Natural killer cell (primary cell): ENCODE results near the gene TSPAN11. TPM values are rescaled to one million over a fixed set of nuclear protein-coding genes. Genes with fewer than 3 reads are reported as not detected.

ENCODE experiments used
- ATAC-seq, 3 donors: fragments of 150-1000 bp in 2 of 3; fragments of 200-7000 bp in 1 of 3; cut with Tn5 transposase; 1 replicate in 1 of 3; 2 replicates in 2 of 3; pipeline ENCODE4 v1.10.0; 2021; ENCODE audit warnings: mild to moderate bottlenecking in 2 of 3, moderate library complexity in 2 of 3
- DNase-seq, 2 donors: peaks; one replicate each; pipeline versions ENCODE4 v3.0.0 to v3.0.0-alpha.2; 2013 to 2021; ENCODE audit warnings: mixed read lengths in 1 of 2
- H3K27ac ChIP-seq: one replicate; pipeline ENCODE4 v1.5.1; 2013; ENCODE audit warnings: mild to moderate bottlenecking, low read length
- H3K27me3 ChIP-seq: one replicate; pipeline ENCODE4 v1.6.1; 2013; ENCODE audit warnings: low read length; ENCODE audit not compliant: control insufficient read depth, insufficient read depth
- H3K36me3 ChIP-seq: one replicate; pipeline ENCODE4 v1.6.1; 2013; ENCODE audit warnings: low read length; ENCODE audit not compliant: control insufficient read depth, insufficient read depth
- H3K4me1 ChIP-seq: one replicate; pipeline ENCODE4 v1.6.1; 2013; ENCODE audit warnings: low read length; ENCODE audit not compliant: control insufficient read depth, insufficient read depth
- H3K4me3 ChIP-seq: one replicate; pipeline ENCODE4 v1.5.1; 2013; ENCODE audit warnings: low read length
- H3K9me3 ChIP-seq: one replicate; pipeline ENCODE4 v1.6.1; 2013; ENCODE audit warnings: low read length; ENCODE audit not compliant: control insufficient read depth, insufficient read depth
- H3K27ac Mint-ChIP-seq, 2 donors: one replicate each; pipeline ENCODE4 v1.8.0; 2022; ENCODE audit warnings: mild to moderate bottlenecking in 2 of 2, mixed read lengths in 2 of 2, moderate library complexity in 1 of 2
- H3K27me3 Mint-ChIP-seq, 2 donors: one replicate each; pipeline ENCODE4 v1.8.0; 2022; ENCODE audit warnings: low read depth in 2 of 2, mixed read lengths in 2 of 2
- H3K36me3 Mint-ChIP-seq: one replicate; pipeline ENCODE4 v1.8.0; 2022; ENCODE audit warnings: mixed read lengths
- H3K4me1 Mint-ChIP-seq, 2 donors: one replicate each; pipeline ENCODE4 v1.8.0; 2022; ENCODE audit warnings: mixed read lengths in 2 of 2
- H3K4me3 Mint-ChIP-seq: one replicate; pipeline ENCODE4 v1.8.0; 2022; ENCODE audit warnings: mild to moderate bottlenecking, moderate library complexity, mixed read lengths
- H3K9me3 Mint-ChIP-seq, 2 donors: one replicate each; pipeline ENCODE4 v1.8.0; 2022; ENCODE audit warnings: mixed read lengths in 2 of 2
- CTCF ChIP-seq: fragments of 200-600 bp; IDR thresholded peaks from one replicate; pipeline ENCODE4 v1.8.0; 2022; ENCODE audit warnings: antibody characterized with exemption
- WGBS: methylation state at CpG from one replicate; pipeline ENCODE4 v1.1.7; 2013; ENCODE audit warnings: missing lambda C conversion rate; ENCODE audit not compliant: insufficient coverage; 5-methylcytosine and 5-hydroxymethylcytosine counted together
- intact Hi-C: fragments of 100-400 bp; cut with micrococcal nuclease; formaldehyde crosslinking; loops from one replicate; pipeline ENCODE4 v1.14.2; 2022
- total RNA-seq, 4 donors: library from RNA; stranded (reverse); fragments of 120-200 nt in 1 of 4; gene quantifications; one replicate each; pipeline versions ENCODE4 v1.2.3 to v1.2.4, GENCODE V29; 2013 to 2022

The TSPAN11 gene
- total RNA-seq, 3 donors from 2014 or later (not counting 1 experiment from before 2014, with no cell fraction given) = not detected

DNA sequence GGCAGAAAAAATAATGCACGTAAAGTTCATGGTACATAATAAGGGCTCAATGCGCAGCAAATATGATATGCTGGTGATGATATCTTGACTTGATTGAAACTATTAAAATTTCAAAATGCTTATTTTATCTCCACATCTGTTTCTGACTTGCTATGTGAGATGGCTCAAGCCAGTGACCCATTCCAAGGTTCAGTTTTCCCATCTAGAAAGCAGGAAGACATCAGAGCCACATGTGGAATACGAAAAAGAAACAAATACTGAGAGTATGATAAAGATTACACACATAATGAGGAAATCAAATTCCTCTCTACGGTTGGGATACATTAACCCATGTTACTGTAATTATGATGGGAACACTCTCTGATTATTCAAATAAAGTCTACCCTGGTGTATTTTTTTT is 24.0 kb upstream of the TSPAN11 start:
- DNase-seq = no peak
- intact Hi-C loops = no loop called here
- H3K36me3 ChIP-seq = no peaks in the 10 kb centered on the region
- Mint-ChIP-seq H3K9me3 (no peaks in the 10 kb centered on the region), H3K4me3 (no peak overlapping the region), H3K27ac (no peak overlapping the region), H3K4me1 (no peaks in the 10 kb centered on the region), H3K36me3 (no peaks in the 10 kb centered on the region), H3K27me3 (peaks cover 0 to 5% of the 10 kb centered on the region in 2 donors)
- H3K27ac ChIP-seq = no peak overlapping the region
- no peaks in the 10 kb centered on the region for H3K9me3 ChIP-seq
- WGBS = 68% methylated on average over 2 of the region's 4 CpGs
- no peaks in the 10 kb centered on the region for H3K27me3 ChIP-seq
- H3K4me3 ChIP-seq = no peak overlapping the region
- no peak for TF ChIP-seq CTCF
- ATAC-seq = no peak
- no peaks in the 10 kb centered on the region for H3K4me1 ChIP-seq

GRCh38 chr12:30905463-30906009 is 21.0 kb upstream of the TSPAN11 start:
- no peak for TF ChIP-seq CTCF
- Mint-ChIP-seq H3K9me3 (no peaks in the 10 kb centered on the region), H3K27me3 (peaks cover 4 to 9% of the 10 kb centered on the region in 2 donors), H3K4me3 (no peak overlapping the region), H3K4me1 (no peaks in the 10 kb centered on the region), H3K36me3 (no peaks in the 10 kb centered on the region), H3K27ac (no peak overlapping the region)
- no peaks in the 10 kb centered on the region for H3K36me3 ChIP-seq
- no peak overlapping the region for H3K27ac ChIP-seq
- H3K9me3 ChIP-seq = no peaks in the 10 kb centered on the region
- H3K4me1 ChIP-seq = no peaks in the 10 kb centered on the region
- 84% methylated on average over 6 of the region's 6 CpGs for WGBS
- no peak overlapping the region for H3K4me3 ChIP-seq
- intact Hi-C loops = no loop called here
- H3K27me3 ChIP-seq = no peaks in the 10 kb centered on the region
- ATAC-seq (no peak), DNase-seq (no peak)

GRCh38 chr12:30908076-30908721 is 18.3 kb upstream of the TSPAN11 start:
- no peak for DNase-seq
- 89% methylated on average over 4 of the region's 4 CpGs for WGBS
- no peak overlapping the region for H3K4me3 ChIP-seq
- no peaks in the 10 kb centered on the region for H3K9me3 ChIP-seq
- no peak for ATAC-seq
- TF ChIP-seq CTCF = no peak
- Mint-ChIP-seq H3K9me3 (no peaks in the 10 kb centered on the region), H3K36me3 (no peaks in the 10 kb centered on the region), H3K27ac (no peak overlapping the region), H3K4me1 (no peaks in the 10 kb centered on the region), H3K4me3 (no peak overlapping the region), H3K27me3 (peaks cover 4 to 9% of the 10 kb centered on the region in 2 donors)
- no peaks in the 10 kb centered on the region for H3K27me3 ChIP-seq
- intact Hi-C loops = no loop called here
- no peak overlapping the region for H3K27ac ChIP-seq
- H3K36me3 ChIP-seq = no peaks in the 10 kb centered on the region
- no peaks in the 10 kb centered on the region for H3K4me1 ChIP-seq
